PC-9 (cell line): ENCODE data around the gene HCAR1.
"Not testable (repeated sequence)": the region's sequence is repeated elsewhere in the genome, so short reads cannot be mapped to it uniquely, and the experiment has no call there.

Experiments used
- CTCF ChIP-seq: fragments of 200-600 bp; sonication (generic); conservative IDR thresholded peaks from 2 replicates; pipeline ENCODE4 v1.6.1; 2017; ENCODE audit warnings: mixed run types, antibody characterized with exemption, mild to moderate bottlenecking, moderate library complexity
- EZH2 ChIP-seq: fragments of 200-600 bp; sonication (generic); IDR thresholded peaks from 2 replicates; pipeline ENCODE4 v1.8.0; 2017; ENCODE audit warnings: antibody characterized with exemption, low read depth

DNA sequence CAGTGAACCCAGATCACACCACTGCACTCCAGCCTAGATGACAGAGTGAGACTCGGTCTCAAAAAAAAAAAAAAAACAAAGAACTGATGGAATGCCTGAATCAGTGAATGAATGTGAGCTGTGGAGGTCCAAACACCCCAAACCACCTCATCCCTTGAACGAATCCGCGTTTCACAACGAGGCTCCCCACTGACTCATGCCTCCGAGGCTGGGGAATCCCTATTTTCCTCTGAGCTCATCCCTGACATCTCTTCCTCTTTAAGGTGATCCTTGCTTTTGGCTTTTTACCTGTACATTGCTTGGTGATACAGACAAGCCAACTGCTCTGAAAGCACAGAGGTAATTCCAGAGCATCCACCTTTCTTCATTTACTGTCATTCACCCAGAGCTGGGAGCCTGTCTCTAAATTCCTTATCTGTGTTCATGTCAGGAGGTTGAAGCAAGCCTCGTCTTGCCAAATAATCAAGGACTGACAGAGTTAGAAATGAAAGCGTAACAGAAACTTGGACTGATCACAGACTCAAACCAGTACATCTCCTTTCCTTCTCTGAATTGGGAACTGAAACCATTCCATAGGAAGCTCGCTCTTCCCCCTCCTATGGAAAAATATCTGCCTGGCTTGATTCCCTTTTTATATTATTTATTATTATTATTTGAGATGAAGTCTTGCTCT lies 30.5 kb downstream of the HCAR1 start:
- not testable (repeated sequence) for TF ChIP-seq CTCF, EZH2
